ENCODE results near the gene GATAD2A.

The GATAD2A gene

GRCh38 chr19:19535311-19536191 is 130.1 kb downstream of the GATAD2A start:
- TF ChIP-seq, protein P1, sequence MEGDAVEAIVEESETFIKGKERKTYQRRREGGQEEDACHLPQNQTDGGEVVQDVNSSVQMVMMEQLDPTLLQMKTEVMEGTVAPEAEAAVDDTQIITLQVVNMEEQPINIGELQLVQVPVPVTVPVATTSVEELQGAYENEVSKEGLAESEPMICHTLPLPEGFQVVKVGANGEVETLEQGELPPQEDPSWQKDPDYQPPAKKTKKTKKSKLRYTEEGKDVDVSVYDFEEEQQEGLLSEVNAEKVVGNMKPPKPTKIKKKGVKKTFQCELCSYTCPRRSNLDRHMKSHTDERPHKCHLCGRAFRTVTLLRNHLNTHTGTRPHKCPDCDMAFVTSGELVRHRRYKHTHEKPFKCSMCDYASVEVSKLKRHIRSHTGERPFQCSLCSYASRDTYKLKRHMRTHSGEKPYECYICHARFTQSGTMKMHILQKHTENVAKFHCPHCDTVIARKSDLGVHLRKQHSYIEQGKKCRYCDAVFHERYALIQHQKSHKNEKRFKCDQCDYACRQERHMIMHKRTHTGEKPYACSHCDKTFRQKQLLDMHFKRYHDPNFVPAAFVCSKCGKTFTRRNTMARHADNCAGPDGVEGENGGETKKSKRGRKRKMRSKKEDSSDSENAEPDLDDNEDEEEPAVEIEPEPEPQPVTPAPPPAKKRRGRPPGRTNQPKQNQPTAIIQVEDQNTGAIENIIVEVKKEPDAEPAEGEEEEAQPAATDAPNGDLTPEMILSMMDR (IDR thresholded peaks at IDR 0.05), result no peak

DNA sequence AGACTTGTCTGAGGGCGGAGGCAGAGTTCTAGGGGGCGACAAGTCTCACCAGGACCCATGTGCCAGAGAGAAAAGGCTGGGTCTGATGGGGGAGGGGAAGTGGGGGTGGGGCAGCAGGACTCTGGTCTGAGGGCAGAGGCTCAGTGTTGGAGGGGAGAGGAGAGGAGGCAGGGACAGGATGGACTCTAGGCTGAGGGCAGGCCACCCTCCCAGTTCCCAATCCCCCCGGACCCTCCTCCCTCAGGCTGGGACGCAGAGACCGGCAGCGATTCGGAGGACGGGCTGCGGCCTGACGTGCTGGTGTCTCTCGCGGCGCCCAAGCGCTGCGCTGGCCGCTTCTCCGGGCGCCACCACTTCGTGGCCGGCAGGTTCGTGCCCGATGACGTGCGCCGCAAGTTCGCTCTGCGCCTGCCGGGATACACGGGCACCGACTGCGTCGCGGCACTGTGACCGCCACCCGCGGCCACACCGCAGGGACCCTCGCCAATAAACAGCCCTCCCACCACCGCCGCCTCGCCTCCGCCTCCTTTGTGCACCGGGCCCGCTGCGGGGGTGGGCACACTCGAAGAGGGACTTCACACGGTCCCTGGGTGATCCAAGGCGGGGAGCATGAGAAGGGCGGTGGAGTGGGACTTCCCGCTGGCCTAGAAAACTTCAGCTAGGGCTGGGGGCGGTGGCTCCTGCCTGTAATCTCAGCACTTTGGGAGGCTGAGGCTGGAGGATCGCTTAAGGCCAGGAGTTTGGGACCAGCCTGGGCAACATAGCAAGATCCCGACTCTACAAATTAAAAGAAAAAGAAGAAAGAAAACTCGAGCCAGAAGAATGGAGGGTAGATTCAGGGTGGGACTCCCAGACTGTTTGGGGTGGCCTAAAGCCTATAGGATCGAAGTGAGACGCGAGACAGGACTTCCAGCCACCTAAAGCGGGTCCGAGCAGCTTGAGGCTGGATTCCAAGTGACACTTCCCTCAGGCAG is 131.9 kb downstream of the GATAD2A start:
- TF ChIP-seq, protein P1 (IDR thresholded peaks at IDR 0.05), result no peak

DNA sequence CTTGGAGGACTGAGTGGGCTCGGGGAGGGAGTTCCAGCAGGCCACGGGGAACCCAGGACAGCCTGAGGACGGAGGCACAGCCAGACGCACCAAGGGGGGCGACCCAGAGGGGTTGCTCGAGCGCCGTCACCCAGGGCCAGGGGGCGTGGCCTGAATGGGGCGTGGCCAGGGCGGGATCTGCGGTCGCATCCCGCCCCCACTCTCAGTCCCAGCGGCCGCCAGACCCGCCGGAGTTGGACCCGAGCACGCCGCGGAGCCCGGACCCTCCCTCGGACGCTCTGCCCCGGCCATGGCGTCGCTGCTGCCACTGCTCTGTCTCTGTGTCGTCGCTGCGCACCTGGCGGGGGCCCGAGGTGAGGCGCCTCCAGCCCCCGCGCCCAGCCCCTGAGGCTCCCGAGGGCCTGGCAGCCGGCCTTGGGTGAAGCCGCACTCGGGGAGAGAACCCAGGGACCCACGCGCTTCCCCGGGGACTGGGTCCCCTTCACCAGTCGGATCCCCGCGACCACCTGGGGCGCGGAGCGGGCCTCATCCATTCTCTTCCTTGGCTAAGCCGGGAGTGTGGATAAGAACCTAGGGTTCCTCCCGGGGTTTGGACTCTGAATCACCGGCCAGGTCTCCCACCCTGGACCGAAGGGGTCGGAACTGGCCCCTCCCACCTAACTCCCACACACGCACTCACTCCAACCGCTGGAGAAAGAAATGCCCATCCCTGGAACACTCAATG is 132.7 kb downstream of the GATAD2A start, which contains the start of gene CILP2:
Gene CILP2 (plus strand): TSS at position 205 of the 724 bp plus-strand sequence. CDS start 85 bp downstream, at position 290.
- TF ChIP-seq, protein P1 (IDR thresholded peaks at IDR 0.05), result no peak

GRCh38 chr19:19538785-19539166 is 133.3 kb downstream of the GATAD2A start:
- TF ChIP-seq, protein P1 (IDR thresholded peaks at IDR 0.05), result no peak

- TF ChIP-seq, protein P1 (IDR thresholded peaks at IDR 0.05), result no peak
These were observed 134.2 kb downstream of the GATAD2A start for GRCh38 chr19:19539698-19540063.

GRCh38 chr19:19540064-19540714 is 134.7 kb downstream of the GATAD2A start:
- TF ChIP-seq, protein P1 (IDR thresholded peaks at IDR 0.05), result no peak

Data from LNCAP (cell line).